ENCODE results near the gene FAM193A.
"Not testable (repeated sequence)": the region's sequence is repeated elsewhere in the genome, so short reads cannot be mapped to it uniquely, and the experiment has no call there.

Gene FAM193A

GRCh38 chr4:2591189-2591588, 54.7 kb downstream of the FAM193A start:
- Histone ChIP-seq H3K4me3 (ENCODE audit: insufficient read depth, low read length, poor library complexity, severe bottlenecking) (no peak overlapping the region), H3K27ac (ENCODE audit: low read depth, low read length) (no peak overlapping the region)

GRCh38 chr4:2592014-2592413, 55.6 kb downstream of the FAM193A start:
- not testable (repeated sequence) for H3K9me3 ChIP-seq (ENCODE audit: insufficient read depth, low read length); H3K4me2 ChIP-seq (ENCODE audit: low read depth, low read length, poor library complexity, severe bottlenecking); H3K4me3 ChIP-seq (ENCODE audit: insufficient read depth, low read length, poor library complexity, severe bottlenecking); H3K27me3 ChIP-seq (ENCODE audit: low read length); H3K9ac ChIP-seq (ENCODE audit: low read length); H3K36me3 ChIP-seq (ENCODE audit: low read length); H3F3A ChIP-seq (ENCODE audit: insufficient read depth); H3K27ac ChIP-seq (ENCODE audit: low read depth, low read length); H2AFZ ChIP-seq (ENCODE audit: low read depth, low read length, severe bottlenecking); H3K9me2 ChIP-seq (replicated peaks; ENCODE audit: insufficient read depth, low read length); H4K20me1 ChIP-seq (ENCODE audit: low read depth, low read length)
- H3K79me2 ChIP-seq (ENCODE audit: insufficient read depth, low read length), result peaks cover 96% of the 10 kb centered on the region

More at GRCh38 chr4:2591189-2591588, 54.7 kb downstream of the FAM193A start:
- no peak for TF ChIP-seq EZH2phosphoT487 (conservative IDR thresholded peaks at IDR 0.05; ENCODE audit: low read length)
- TF ChIP-seq CTCF (IDR thresholded peaks at IDR 0.05; ENCODE audit: insufficient read depth, low read length, poor library complexity, severe bottlenecking), result no peak
- Histone ChIP-seq H3K36me3 (ENCODE audit: low read length) (no peaks in the 10 kb centered on the region), H3K9me2 (replicated peaks; ENCODE audit: insufficient read depth, low read length) (no peaks in the 10 kb centered on the region), H3K9me3 (ENCODE audit: insufficient read depth, low read length) (no peaks in the 10 kb centered on the region), H2AFZ (ENCODE audit: low read depth, low read length, severe bottlenecking) (no peak overlapping the region), H3K9ac (ENCODE audit: low read length) (no peak overlapping the region), H3K4me2 (ENCODE audit: low read depth, low read length, poor library complexity, severe bottlenecking) (no peak overlapping the region), H3K27me3 (ENCODE audit: low read length) (no peaks in the 10 kb centered on the region), H3K79me2 (ENCODE audit: insufficient read depth, low read length) (peaks cover 96% of the 10 kb centered on the region), H4K20me1 (ENCODE audit: low read depth, low read length) (peaks cover 11% of the 10 kb centered on the region; the same call in 1 of the 2 replicates), H3F3A (ENCODE audit: insufficient read depth) (no peaks in the 10 kb centered on the region)

DNA sequence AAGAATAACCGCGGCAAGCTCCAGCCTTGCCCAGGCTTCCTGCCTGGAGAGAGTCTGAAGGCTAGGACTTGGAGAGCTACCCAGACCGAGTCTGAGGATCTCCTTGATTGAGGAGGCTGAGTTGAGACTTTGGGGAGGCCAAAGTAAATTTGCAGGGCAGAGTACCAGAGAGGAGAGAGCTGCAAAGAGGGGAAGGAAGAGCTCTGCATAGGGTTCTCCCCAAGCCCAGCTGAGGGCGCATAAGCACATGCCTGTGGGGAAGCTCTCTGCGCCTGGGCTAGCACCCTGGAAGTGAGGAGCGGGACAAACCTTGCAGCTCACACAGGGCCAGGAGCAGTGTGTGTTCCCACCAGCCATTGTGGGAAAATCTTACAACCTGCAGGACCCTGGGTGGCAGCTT, 56.1 kb downstream of the FAM193A start:
- Histone ChIP-seq H3K27me3 (ENCODE audit: low read length) (no peaks in the 10 kb centered on the region), H3K36me3 (ENCODE audit: low read length) (no peaks in the 10 kb centered on the region), H3K27ac (ENCODE audit: low read depth, low read length) (no peak overlapping the region), H3F3A (ENCODE audit: insufficient read depth) (no peaks in the 10 kb centered on the region), H3K9me2 (replicated peaks; ENCODE audit: insufficient read depth, low read length) (no peaks in the 10 kb centered on the region), H3K4me2 (ENCODE audit: low read depth, low read length, poor library complexity, severe bottlenecking) (no peak overlapping the region), H3K79me2 (ENCODE audit: insufficient read depth, low read length) (peaks cover 96% of the 10 kb centered on the region), H3K9me3 (ENCODE audit: insufficient read depth, low read length) (no peaks in the 10 kb centered on the region), H3K4me3 (ENCODE audit: insufficient read depth, low read length, poor library complexity, severe bottlenecking) (no peak overlapping the region), H4K20me1 (ENCODE audit: low read depth, low read length) (peaks cover 5% of the 10 kb centered on the region; the same call in 1 of the 2 replicates), H2AFZ (ENCODE audit: low read depth, low read length, severe bottlenecking) (no peak overlapping the region), H3K9ac (ENCODE audit: low read length) (no peak overlapping the region)
- TF ChIP-seq CTCF (IDR thresholded peaks at IDR 0.05; ENCODE audit: insufficient read depth, low read length, poor library complexity, severe bottlenecking) (no peak), EZH2phosphoT487 (conservative IDR thresholded peaks at IDR 0.05; ENCODE audit: low read length) (no peak)

GRCh38 chr4:2593003-2593402, 56.6 kb downstream of the FAM193A start:
- H3K36me3 ChIP-seq (ENCODE audit: low read length), result no peaks in the 10 kb centered on the region
- H3K27me3 ChIP-seq (ENCODE audit: low read length), result no peaks in the 10 kb centered on the region
- H3F3A ChIP-seq (ENCODE audit: insufficient read depth), result no peaks in the 10 kb centered on the region
- no peak overlapping the region for H3K4me3 ChIP-seq (ENCODE audit: insufficient read depth, low read length, poor library complexity, severe bottlenecking)
- H3K4me2 ChIP-seq (ENCODE audit: low read depth, low read length, poor library complexity, severe bottlenecking), result no peak overlapping the region
- H3K79me2 ChIP-seq (ENCODE audit: insufficient read depth, low read length), result peaks cover 96% of the 10 kb centered on the region
- no peaks in the 10 kb centered on the region for H3K9me2 ChIP-seq (replicated peaks; ENCODE audit: insufficient read depth, low read length)
- TF ChIP-seq EZH2phosphoT487 (conservative IDR thresholded peaks at IDR 0.05; ENCODE audit: low read length) (no peak), CTCF (IDR thresholded peaks at IDR 0.05; ENCODE audit: insufficient read depth, low read length, poor library complexity, severe bottlenecking) (no peak)
- H3K9ac ChIP-seq (ENCODE audit: low read length), result no peak overlapping the region
- H4K20me1 ChIP-seq (ENCODE audit: low read depth, low read length), result peaks cover 5% of the 10 kb centered on the region; the same call in 1 of the 2 replicates
- H3K27ac ChIP-seq (ENCODE audit: low read depth, low read length), result no peak overlapping the region
- H2AFZ ChIP-seq (ENCODE audit: low read depth, low read length, severe bottlenecking), result no peak overlapping the region
- no peaks in the 10 kb centered on the region for H3K9me3 ChIP-seq (ENCODE audit: insufficient read depth, low read length)

Data from SU-DHL-6 (cell line).